Hepatic stellate cell (primary cell): ENCODE data around the gene GNAQ.
A peak's percentile ranks its signal among the peaks of the same experiment; 100 is the strongest.

Experiments
- DNase-seq: peaks from one replicate; pipeline ENCODE4 v3.0.0; 2011; ENCODE audit warnings: low spot score

GNAQ gene

DNA sequence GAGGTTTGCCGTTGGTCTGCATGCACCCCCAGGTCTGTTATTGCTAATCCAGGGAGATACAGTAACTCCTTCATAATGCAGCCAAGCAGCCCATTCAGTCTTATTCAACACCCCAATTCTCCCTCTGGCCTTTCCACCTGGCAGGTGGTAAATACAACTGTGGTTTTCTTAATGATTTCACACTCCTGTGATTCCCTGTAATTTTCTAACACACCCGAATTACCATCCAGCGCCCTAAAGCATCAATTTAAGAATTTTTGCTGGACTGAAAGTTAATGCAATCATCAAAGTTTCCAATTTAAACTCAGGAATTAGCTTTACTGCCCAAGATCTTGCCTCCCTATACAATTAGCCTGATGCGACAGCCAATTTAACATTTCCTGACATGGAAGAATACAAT is 62.5 kb downstream of the GNAQ start:
- DNase-seq: no peak

DNA sequence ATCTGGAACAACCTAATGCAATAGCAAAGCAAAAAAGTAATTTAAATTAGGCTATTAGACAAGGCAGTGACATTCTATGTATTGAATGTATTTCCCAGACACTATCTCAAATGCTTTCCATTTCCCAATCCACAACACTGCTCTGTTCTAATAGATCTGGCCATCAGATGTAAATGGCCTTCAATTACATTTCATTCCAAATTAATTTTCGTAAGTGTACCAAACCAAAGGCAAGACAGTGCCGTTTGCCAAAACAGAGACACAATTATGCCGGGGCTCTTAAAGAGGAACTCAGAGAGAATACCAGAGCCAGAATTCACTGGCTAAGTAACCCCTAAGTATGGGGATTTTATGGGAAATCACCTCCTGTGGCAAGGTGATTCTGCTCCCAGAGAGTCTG is 63.1 kb downstream of the GNAQ start:
- no peak for DNase-seq

- no peak for DNase-seq
Measured at GRCh38 chr9:77966718-77967117, 64.9 kb downstream of the GNAQ start.

DNA sequence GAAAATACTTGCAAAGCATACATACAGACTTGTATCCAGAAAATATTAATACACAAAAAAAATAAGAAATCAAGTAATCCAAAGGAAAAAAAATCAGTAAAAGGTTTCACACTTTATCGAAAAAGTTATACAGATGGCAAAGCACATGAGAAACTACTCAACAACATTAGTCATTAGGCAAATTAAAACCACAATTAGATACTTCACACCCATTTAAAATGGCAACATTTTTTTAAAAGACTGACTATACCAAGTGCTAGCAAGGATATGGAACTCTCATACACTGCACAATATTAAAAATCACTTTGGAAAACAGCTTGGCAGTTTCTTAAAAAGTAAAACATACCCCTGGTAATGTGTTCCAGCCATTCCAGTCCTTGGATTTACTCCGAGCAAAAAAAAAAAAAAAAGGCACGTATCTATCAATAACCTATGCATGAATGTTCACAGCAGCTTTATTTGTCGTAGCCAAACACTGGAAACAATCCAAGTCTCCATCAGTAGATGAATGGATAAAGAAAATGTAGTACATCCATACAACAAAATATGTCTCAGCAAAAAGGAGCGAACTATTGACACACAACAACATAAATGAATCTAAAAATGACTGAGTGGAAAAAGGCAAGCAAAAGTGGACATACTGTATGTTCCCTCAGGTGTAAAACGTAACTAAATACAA is 66.0 kb downstream of the GNAQ start:
- no peak for DNase-seq

DNA sequence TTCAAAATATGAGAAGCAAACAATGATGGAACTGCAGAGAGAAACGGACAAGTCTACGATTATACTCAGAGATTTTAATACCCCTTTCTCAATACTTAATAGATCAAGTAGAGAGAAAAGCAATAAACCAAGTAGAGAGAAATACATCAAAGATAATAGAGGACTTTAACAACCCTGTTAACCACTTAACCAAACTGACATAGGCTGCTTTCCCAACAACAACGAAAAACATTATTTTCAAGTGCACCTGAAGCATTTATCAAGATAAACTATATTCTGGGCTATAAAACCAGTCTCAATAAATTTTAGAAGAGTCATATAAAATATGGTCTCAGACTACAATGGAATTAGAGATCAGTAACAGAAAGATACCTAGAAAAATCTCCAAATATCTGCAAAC is 67.4 kb downstream of the GNAQ start:
- DNase-seq: no peak

DNA sequence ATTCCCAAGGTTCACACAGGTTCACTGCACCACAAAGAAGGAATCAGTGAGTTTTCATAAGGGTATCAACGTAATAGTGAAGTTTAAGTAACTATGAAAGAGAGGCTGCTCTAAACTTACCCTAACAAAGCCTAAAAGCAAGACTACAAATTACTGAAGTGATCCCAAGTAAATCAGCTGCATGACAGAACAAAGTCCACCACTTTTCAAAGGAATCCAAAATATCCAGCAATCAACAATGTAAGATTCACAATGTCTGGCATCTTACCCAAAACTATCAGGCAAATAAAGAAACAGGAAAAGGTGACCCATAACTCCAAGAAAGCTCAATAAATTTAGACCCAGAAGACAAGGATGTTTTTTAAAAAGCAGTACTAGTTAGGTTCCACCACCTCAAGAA is 70.1 kb downstream of the GNAQ start:
- no peak for DNase-seq

- DNase-seq: no peak
Measured at GRCh38 chr9:77960356-77961153, 71.1 kb downstream of the GNAQ start.

- no peak for DNase-seq
Measured at GRCh38 chr9:77959803-77960202, 71.8 kb downstream of the GNAQ start.

- no peak for DNase-seq
Measured at GRCh38 chr9:77957652-77958051, 74.0 kb downstream of the GNAQ start.

- no peak for DNase-seq
Measured at GRCh38 chr9:77956555-77956954, 75.1 kb downstream of the GNAQ start.

GRCh38 chr9:77954666-77955015 is 77.0 kb downstream of the GNAQ start:
- no peak for DNase-seq

DNA sequence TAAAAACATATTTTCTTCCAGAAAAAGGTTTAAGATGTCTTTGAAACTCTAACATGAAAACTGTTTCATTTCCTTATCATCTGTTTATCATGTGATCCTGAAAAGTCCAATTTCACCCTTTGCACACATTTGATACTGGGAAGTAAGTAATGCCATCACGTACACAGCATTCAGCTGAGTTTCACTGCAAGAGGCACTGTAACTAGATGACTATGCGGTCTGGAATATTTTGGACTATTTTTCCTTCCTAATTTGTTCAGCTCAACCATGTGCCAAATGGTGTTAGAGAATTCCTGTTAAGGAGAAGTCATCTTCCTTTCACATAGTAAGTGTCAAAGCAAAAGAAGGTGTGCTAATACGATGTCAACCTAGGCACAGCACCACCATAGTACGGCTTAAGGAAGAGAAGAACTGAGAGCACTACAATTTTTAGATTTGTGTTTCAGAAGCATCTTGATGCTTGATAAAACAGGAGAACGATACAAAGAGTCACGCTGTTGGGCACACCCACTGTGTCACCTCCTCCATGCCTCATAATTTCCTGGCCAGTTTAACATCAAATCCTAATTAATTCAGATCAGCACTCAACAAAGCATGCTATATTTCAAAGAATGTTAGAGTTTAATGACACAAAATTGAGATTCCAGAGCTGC is 77.5 kb downstream of the GNAQ start:
- no peak for DNase-seq

- no peak for DNase-seq
Measured at GRCh38 chr9:77953590-77953989, 78.0 kb downstream of the GNAQ start.

DNA sequence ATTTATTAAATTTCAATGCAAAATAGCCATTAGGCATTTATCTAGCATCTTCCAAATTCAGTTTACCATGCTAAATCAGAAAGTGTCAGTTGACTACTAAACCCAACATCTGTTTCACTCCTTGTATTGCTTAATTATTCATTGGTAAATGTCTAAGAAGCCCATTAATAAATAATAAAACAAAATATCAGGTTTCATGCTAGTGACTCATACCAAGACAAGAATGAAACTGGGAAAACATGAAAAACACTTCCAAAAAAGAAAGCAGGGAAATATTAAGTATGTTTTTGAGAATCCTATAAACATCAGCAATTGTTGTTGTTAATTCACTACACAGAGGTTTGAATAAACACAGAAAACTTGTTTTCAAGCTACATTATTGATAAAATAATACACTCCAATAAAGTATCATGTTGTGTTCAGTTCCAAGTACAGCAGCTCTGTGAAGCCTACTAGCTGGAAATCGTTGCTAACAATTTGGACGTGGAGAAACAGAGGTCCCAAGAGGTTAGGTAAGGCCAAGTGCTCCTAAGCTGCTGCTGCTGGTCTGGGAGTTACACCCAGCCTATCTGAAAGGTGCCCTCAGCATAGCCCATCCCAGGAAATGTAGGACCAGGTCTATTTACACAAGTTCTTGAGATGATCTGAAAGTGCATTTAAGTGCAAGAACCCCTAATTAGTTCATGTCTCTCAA is 78.8 kb downstream of the GNAQ start:
- no peak for DNase-seq

DNA sequence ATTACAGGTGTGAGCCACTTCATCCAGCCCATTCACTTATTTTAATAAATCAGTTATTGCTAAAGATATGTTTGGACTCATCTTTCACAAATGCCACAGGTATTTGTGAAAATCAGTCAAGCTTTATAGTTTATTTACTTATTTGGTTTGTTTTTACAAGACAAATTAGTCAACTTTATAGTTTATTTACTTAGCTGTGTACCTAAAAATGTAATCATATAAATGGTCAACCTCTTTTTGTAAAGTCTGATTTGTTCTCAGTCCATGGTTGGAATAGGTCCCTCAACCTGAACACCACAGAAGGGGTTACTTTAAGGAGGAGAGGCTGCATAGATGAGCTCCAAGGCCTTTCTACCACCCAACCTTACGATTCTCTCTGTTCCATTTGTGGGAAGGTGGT is 80.2 kb downstream of the GNAQ start:
- DNase-seq: no peak

DNA sequence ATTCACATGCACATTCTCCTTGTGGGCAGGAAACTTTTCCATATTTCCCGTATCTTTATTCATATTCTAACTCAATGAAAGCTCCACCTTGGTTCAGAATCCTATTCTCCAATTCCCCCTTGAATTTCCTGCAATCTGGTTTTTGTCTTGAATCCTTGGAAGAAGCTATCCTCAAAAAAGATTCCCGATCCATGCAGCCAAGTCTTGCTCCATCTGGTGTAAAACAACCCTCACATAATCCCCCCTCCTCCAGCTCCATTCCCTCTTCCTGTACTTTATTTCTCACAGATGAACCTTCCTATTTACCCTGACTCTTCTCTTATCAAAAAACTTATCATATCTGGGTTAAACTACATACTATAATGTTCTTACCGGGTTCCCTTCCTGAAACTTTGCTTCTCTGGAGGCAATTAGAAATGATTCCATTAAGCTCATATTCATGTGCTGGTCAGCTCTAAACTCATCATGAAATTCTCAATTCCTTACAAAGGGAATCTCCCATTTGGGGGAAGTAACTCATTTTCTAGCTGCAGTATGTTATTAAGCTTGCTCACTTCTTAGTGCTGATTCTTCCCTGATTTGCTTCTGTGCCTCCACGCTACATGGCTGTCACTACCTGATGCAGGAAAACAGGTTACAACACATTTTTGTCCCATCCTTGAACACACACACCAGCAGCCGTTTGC is 81.7 kb downstream of the GNAQ start:
- DNase-seq: no peak

GRCh38 chr9:77947651-77948050 is 84.0 kb downstream of the GNAQ start:
- DNase-seq: no peak

DNA sequence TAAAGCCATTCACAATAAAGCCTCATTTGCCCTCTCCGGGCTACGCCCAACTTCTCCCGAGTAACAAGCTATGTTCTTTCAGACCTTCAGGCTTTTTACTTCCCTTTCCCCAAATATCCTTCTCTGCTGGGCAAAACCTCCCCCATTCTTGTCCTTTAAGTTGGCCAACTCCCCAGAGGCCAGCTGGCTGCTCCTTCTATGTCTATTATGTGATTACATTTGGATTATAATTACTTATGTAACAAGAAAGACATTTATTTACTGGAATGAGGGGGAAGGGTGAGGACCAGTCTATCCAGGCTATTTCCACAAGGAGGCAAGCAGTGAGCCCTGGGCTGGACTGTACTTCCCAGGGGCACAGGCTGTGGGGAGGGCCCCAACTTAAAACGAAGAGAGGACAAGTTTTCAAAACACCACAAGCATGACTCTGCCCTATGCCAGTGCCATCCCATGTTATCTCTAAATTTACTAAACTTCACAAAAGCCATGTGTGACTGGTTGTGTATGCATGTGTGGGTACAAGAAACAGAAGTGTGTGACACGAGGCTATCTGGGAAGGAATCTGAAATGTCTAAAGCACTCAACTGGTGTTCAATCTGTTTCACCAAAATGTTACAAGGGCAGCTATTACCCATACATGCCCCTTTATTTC is 84.5 kb downstream of the GNAQ start:
- no peak for DNase-seq

DNA sequence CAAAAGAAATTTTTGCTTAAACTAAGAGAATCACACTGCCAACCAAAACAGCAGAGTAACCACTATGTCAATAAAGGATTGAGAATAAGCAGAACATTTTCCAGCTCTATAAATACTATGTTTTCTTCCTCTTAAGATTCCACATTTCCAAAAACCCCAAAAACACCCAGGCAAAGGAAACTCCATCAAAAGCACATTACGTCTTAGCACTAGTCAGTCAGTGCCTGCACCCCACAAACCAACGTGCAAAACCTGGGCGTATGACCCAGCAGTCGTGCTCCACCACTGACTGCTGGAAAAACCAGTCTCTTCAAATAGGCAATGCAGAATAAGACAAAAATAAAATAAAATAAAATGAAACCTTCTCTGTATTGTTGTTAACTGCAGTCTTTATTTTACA is 85.3 kb downstream of the GNAQ start:
- no peak for DNase-seq

DNA sequence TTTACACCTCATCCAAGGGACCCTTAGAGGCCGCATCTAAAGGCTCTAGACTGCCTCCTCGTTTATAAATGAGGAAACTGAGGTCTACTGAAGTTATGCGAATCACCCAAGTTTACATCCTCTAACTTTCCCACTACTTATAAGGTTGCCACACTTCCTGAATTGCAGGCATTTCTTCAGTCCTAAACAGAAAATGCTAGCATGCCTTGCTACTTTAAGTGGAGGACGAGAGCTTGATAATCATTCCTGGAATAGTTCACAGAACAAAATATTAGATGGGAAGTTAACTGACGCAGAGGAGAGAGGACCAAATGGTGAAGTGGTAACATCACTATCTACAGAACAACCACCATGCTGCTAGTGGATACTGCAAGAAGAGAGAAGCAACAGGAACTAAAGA is 85.8 kb downstream of the GNAQ start:
- DNase-seq: peak; percentile 27

- DNase-seq: no peak
Measured at GRCh38 chr9:77944556-77945243, 86.9 kb downstream of the GNAQ start.
